Endothelial cell of umbilical vein (primary cell): ENCODE measurements around the gene RBM45. TPM values are rescaled to one million over a fixed set of nuclear protein-coding genes. Genes with fewer than 3 reads are reported as not detected.

Source experiments
- BruUV-seq: library from RNA; stranded (reverse); fragments of 400-500 nt; replicated peaks from 2 replicates; lab custom pipeline; 2021; lab: Mats Ljungman, UMichigan
- CTCF ChIA-PET: fragments of 300-600, 350-600 bp; sonication (Branson Sonifier 250); formaldehyde crosslinking; loops from one replicate; lab custom pipeline; 2021; ENCODE audit warnings: antibody characterized with exemption, inconsistent platforms; lab: Charles Lee
- POLR2A ChIA-PET: fragments of 300-600, 350-600 bp; sonication (Branson Sonifier 250); formaldehyde crosslinking; loops from one replicate; lab custom pipeline; 2021; ENCODE audit warnings: antibody characterized with exemption, inconsistent platforms; lab: Charles Lee
- DNase-seq: peaks from one replicate; pipeline ENCODE4 v3.0.0-alpha.2; 2011; ENCODE audit warnings: low read depth, low spot score
- FAIRE-seq: peaks from 2 replicates; lab custom pipeline; 2011; peaks lifted over from hg19 to GRCh38; lab: Jason Lieb, UNC
- H2AFZ ChIP-seq: 2 replicates; pipeline ENCODE4 v1.6.0; 2012; ENCODE audit warnings: low read depth, low read length, control low read depth, inconsistent platforms
- H3K27ac ChIP-seq: 2 replicates; pipeline ENCODE4 v1.5.1; 2011; ENCODE audit warnings: low read depth, mild to moderate bottlenecking, control low read depth, low read length, moderate library complexity; ENCODE audit not compliant: insufficient read depth
- H3K27me3 ChIP-seq, 2 experiments: 2 replicates each; pipeline versions ENCODE4 v1.6.0 to v1.6.1; 2011; ENCODE audit warnings: low read length in 2 of 2, mixed read lengths in 1 of 2; ENCODE audit not compliant: control insufficient read depth in 2 of 2, insufficient read depth in 2 of 2
- H3K36me3 ChIP-seq, 2 experiments: 2 replicates in 1 of 2; 3 replicates in 1 of 2; pipeline ENCODE4 v1.5.1; 2011; ENCODE audit warnings: low read length in 2 of 2, mild to moderate bottlenecking in 1 of 2, moderate library complexity in 1 of 2; ENCODE audit not compliant: control insufficient read depth in 2 of 2, insufficient read depth in 2 of 2; ENCODE audit errors: extremely low read depth in 1 of 2
- H3K4me1 ChIP-seq: 3 replicates; pipeline ENCODE4 v1.5.1; 2011; ENCODE audit warnings: mild to moderate bottlenecking, low read length; ENCODE audit not compliant: control insufficient read depth, insufficient read depth; ENCODE audit errors: extremely low read depth
- H3K4me2 ChIP-seq: 2 replicates; pipeline ENCODE4 v1.6.1; 2011; ENCODE audit warnings: low read length, control low read depth, mixed read lengths; ENCODE audit not compliant: insufficient read depth
- H3K4me3 ChIP-seq, 3 experiments: fragments of 200-600 bp in 1 of 3; sonication (generic), shearing (Covaris generic) in 1 of 3; replicated peaks in 1 of 3; 2 replicates each; pipeline ENCODE4 v1.5.1; 2011 to 2016; ENCODE audit warnings: control low read depth in 3 of 3, low read length in 3 of 3, mild to moderate bottlenecking in 2 of 3, inconsistent platforms in 1 of 3, low read depth in 1 of 3, moderate library complexity in 1 of 3; ENCODE audit not compliant: insufficient read depth in 1 of 3
- H3K79me2 ChIP-seq: 2 replicates; pipeline ENCODE4 v1.6.0; 2012; ENCODE audit warnings: low read length, inconsistent platforms; ENCODE audit not compliant: control insufficient read depth, insufficient read depth
- H3K9ac ChIP-seq: replicated peaks from 2 replicates; pipeline ENCODE3; 2011; ENCODE audit warnings: low read length, control low read depth; ENCODE audit not compliant: insufficient read depth; ENCODE audit errors: extremely low read depth
- H3K9me1 ChIP-seq: replicated peaks from 3 replicates; pipeline ENCODE4 v1.6.0; 2011; ENCODE audit warnings: mild to moderate bottlenecking, low read length; ENCODE audit not compliant: control insufficient read depth, insufficient read depth; ENCODE audit errors: extremely low read depth
- H3K9me3 ChIP-seq: replicated peaks from 2 replicates; pipeline ENCODE4 v1.5.1; 2012; ENCODE audit warnings: low read length, inconsistent platforms; ENCODE audit not compliant: control insufficient read depth, insufficient read depth
- H4K20me1 ChIP-seq: replicated peaks from 2 replicates; pipeline ENCODE3; 2011; ENCODE audit warnings: mild to moderate bottlenecking, low read length; ENCODE audit not compliant: control insufficient read depth, insufficient read depth; ENCODE audit errors: extremely low read depth
- CTCF ChIP-seq, 2 donors: IDR thresholded peaks; 1 replicate in 1 of 2; 2 replicates in 1 of 2; pipeline ENCODE4 v1.5.1; 2011; ENCODE audit warnings: low read length in 2 of 2, mild to moderate bottlenecking in 2 of 2, moderate library complexity in 2 of 2, control low read depth in 1 of 2, inconsistent platforms in 1 of 2, low read depth in 1 of 2; ENCODE audit not compliant: insufficient read depth in 1 of 2; ENCODE audit errors: extremely low read depth in 1 of 2
- EZH2 ChIP-seq: IDR thresholded peaks from 2 replicates; pipeline ENCODE4 v1.6.1; 2012; ENCODE audit warnings: borderline replicate concordance, low read depth, mild to moderate bottlenecking, moderate library complexity, low read length, inconsistent platforms; ENCODE audit not compliant: severe bottlenecking
- FOS ChIP-seq: IDR thresholded peaks from 2 replicates; pipeline ENCODE4 v1.6.1; 2011; ENCODE audit warnings: mild to moderate bottlenecking, low read length, moderate library complexity, borderline replicate concordance; ENCODE audit not compliant: insufficient read depth
- GATA2 ChIP-seq: IDR thresholded peaks from 2 replicates; pipeline ENCODE4 v1.7.0; 2011; ENCODE audit warnings: low read depth, mild to moderate bottlenecking, moderate library complexity, mixed read lengths, low read length; ENCODE audit not compliant: insufficient read length, insufficient read depth
- JUN ChIP-seq: IDR thresholded peaks from 2 replicates; pipeline ENCODE4 v1.6.1; 2011; ENCODE audit warnings: borderline replicate concordance, low read depth; ENCODE audit not compliant: insufficient read length, insufficient read depth
- MYC ChIP-seq: IDR thresholded peaks from one replicate; pipeline ENCODE4 v1.6.1; 2011; ENCODE audit warnings: mild to moderate bottlenecking, low read depth, low read length
- POLR2A ChIP-seq: IDR thresholded peaks from 2 replicates; pipeline ENCODE4 v1.6.1; 2012; ENCODE audit warnings: low read depth, mild to moderate bottlenecking, control low read depth, low read length
- POLR2AphosphoS5 ChIP-seq: IDR thresholded peaks from 2 replicates; pipeline ENCODE4 v1.6.1; 2012; ENCODE audit warnings: low read depth, mild to moderate bottlenecking, control low read depth, low read length, moderate library complexity; ENCODE audit not compliant: insufficient read depth
- dilution Hi-C: fragments of 300-500 bp; cut with MboI; formaldehyde crosslinking; loops from one replicate; pipeline ENCODE4 v1.15.0; 2019; ENCODE audit warnings: low sequenced_read_pairs; ENCODE audit not compliant: extremely low pct_ligation_motif_present
- intact Hi-C: fragments of 100-400 bp; cut with micrococcal nuclease; formaldehyde crosslinking; loops from one replicate; pipeline ENCODE4 v1.10.0; 2022
- polyA plus RNA-seq, 4 experiments: library from polyadenylated mRNA; depleted of rRNA in 3 of 4; stranded (reverse) in 3 of 4; unstranded in 1 of 4; fragments of >200 nt; gene quantifications; 2 replicates each; pipeline versions ENCODE4 v1.2.1 to v1.2.3, GENCODE V29; 2011 to 2012; ENCODE audit warnings: missing spikeins in 1 of 4
- total RNA-seq: library from RNA; stranded (reverse); gene quantifications from 2 replicates; pipeline ENCODE4 v1.2.3, GENCODE V29; 2021
- TF ChIP-seq, protein P1 (sequence below): IDR thresholded peaks from 2 replicates; pipeline ENCODE4 v1.6.1; 2011; ENCODE audit not compliant: insufficient read depth, insufficient read length

RBM45 gene
- total and polyA plus RNA-seq, 2 donors (not counting 3 experiments of a cell fraction or from before 2014, with no cell fraction given) = 6.8 to 12.4 TPM

GRCh38 chr2:178152542-178152941, 40.3 kb downstream of the RBM45 start:
- no peak overlapping the region for H3K27ac ChIP-seq
- DNase-seq (no peak), FAIRE-seq (no peak)
- H3K4me2 ChIP-seq = no peak overlapping the region
- H3K4me3 ChIP-seq = no peak overlapping the region
- H2AFZ ChIP-seq = no peak overlapping the region
- dilution Hi-C loops (no loop called here), intact Hi-C loops (no loop called here)
- H3K9me1 ChIP-seq = no peaks in the 10 kb centered on the region
- H3K9me3 ChIP-seq = no peaks in the 10 kb centered on the region
- no peaks in the 10 kb centered on the region for H3K36me3 ChIP-seq
- no peaks in the 10 kb centered on the region for H3K4me1 ChIP-seq
- ChIA-PET CTCF (interaction anchor here (1.3 kb wide), 1 partner anchor 21 kb away, joined by 3 read pairs; no protein-coding TSS in a partner anchor), POLR2A (no interaction called here)
- H4K20me1 ChIP-seq = no peaks in the 10 kb centered on the region
- H3K27me3 ChIP-seq = peaks cover 2 to 3% of the 10 kb centered on the region in 2 experiments
- TF ChIP-seq POLR2AphosphoS5 (no peak), MYC (no peak), EZH2 (no peak), GATA2 (no peak), FOS (no peak), POLR2A (no peak), JUN (no peak), CTCF (IDR thresholded peaks at IDR 0.05; ENCODE audit: extremely low read depth in 1 of 2, insufficient read depth in 1 of 2, low read depth in 1 of 2, low read length in 2 of 2) (no peak)
- TF ChIP-seq, protein P1, sequence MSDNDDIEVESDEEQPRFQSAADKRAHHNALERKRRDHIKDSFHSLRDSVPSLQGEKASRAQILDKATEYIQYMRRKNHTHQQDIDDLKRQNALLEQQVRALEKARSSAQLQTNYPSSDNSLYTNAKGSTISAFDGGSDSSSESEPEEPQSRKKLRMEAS = no peak
- BruUV-seq = no TSS peak
- no peak overlapping the region for H3K9ac ChIP-seq
- no peaks in the 10 kb centered on the region for H3K79me2 ChIP-seq
